Effector memory CD8-positive, alpha-beta T cell (primary cell): ENCODE data around the gene SENP1.

Experiments used
- ATAC-seq: fragments of 150-1000 bp; cut with Tn5 transposase; replicated peaks from 2 replicates; pipeline ENCODE4 v1.10.0; 2021; ENCODE audit warnings: mild to moderate bottlenecking, moderate library complexity
- DNase-seq, 3 experiments: peaks; one replicate each; pipeline ENCODE4 v3.0.0; 2021
- H3K27ac Mint-ChIP-seq, 2 donors: one replicate each; pipeline ENCODE4 v1.8.0; 2022; ENCODE audit warnings: mild to moderate bottlenecking in 2 of 2, mixed read lengths in 2 of 2, moderate library complexity in 2 of 2
- H3K27me3 Mint-ChIP-seq, 2 donors: one replicate each; pipeline ENCODE4 v1.8.0; 2022; ENCODE audit warnings: mixed read lengths in 2 of 2
- H3K36me3 Mint-ChIP-seq: one replicate; pipeline ENCODE4 v1.8.0; 2022; ENCODE audit warnings: mild to moderate bottlenecking, moderate library complexity, mixed read lengths; ENCODE audit not compliant: insufficient read depth
- H3K4me1 Mint-ChIP-seq, 2 donors: one replicate each; pipeline ENCODE4 v1.8.0; 2022; ENCODE audit warnings: low read depth in 2 of 2, mixed read lengths in 2 of 2
- H3K4me3 Mint-ChIP-seq, 2 donors: one replicate each; pipeline ENCODE4 v1.8.0; 2022; ENCODE audit warnings: mild to moderate bottlenecking in 2 of 2, mixed read lengths in 2 of 2, moderate library complexity in 2 of 2
- H3K9me3 Mint-ChIP-seq, 2 donors: one replicate each; pipeline ENCODE4 v1.8.0; 2022; ENCODE audit warnings: mixed read lengths in 2 of 2

SENP1 gene

DNA sequence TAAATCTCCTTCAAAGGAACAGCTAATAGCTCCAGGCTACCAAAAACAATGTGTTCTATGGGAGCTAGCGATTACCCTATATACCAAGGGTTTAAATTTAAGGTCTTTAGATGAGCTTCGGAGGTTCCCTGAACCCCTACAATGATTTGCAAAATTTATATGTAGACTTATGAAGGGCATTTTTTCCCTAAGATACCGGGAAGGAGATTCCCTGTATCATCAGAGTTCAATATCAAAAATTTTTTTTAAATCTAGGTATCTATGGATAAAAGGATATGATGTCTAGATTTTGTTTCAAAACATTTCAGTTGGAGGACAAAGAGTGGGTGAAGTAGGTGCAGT, 83.7 kb downstream of the SENP1 start:
- Mint-ChIP-seq H3K36me3 (peaks cover 3% of the 10 kb centered on the region), H3K9me3 (no peaks in the 10 kb centered on the region), H3K4me1 (no peaks in the 10 kb centered on the region), H3K4me3 (no peak overlapping the region), H3K27ac (no peak overlapping the region), H3K27me3 (peaks cover 65 to 66% of the 10 kb centered on the region in 2 donors)
- ATAC-seq: no peak
- no peak for DNase-seq

DNA sequence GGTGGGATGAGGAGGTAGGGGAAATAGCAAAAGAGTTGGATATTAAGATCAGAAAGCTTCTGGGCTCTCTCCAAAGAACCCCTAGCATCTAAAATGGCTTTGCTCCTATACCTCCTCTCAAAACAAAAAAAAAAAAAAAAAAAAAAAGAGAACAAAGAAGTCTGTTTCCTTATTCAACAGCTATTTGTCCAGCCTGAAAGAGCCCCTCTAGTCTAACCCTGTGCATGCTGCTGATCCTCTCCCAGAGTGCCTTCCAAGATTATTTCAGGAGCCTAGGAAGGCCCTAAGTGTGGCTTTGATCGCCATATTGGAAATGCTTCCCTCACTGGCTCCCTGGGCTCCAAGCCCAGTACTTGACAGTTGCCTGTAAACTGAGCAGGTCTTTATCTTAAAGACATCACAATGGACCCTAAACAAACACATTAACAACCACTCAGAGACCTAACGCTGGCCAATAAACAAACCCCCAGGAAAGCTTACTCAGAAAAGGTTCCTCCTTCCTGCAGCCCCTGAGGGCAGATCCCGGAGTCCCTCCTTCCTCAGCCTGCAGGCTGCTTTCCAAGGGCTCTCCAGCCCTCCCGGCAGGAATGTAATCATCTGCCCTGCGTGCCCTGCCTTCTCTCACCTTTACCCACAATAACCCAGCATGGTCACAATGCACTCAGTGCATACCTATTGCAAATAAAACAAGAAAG, 84.2 kb downstream of the SENP1 start:
- H3K27me3 Mint-ChIP-seq: peaks cover 61 to 68% of the 10 kb centered on the region in 2 donors
- H3K36me3 Mint-ChIP-seq: peaks cover 3% of the 10 kb centered on the region
- ATAC-seq (no peak), DNase-seq (no peak)
- no peaks in the 10 kb centered on the region for H3K4me1 Mint-ChIP-seq
- H3K27ac Mint-ChIP-seq: no peak overlapping the region
- H3K4me3 Mint-ChIP-seq: no peak overlapping the region
- H3K9me3 Mint-ChIP-seq: no peaks in the 10 kb centered on the region

DNA sequence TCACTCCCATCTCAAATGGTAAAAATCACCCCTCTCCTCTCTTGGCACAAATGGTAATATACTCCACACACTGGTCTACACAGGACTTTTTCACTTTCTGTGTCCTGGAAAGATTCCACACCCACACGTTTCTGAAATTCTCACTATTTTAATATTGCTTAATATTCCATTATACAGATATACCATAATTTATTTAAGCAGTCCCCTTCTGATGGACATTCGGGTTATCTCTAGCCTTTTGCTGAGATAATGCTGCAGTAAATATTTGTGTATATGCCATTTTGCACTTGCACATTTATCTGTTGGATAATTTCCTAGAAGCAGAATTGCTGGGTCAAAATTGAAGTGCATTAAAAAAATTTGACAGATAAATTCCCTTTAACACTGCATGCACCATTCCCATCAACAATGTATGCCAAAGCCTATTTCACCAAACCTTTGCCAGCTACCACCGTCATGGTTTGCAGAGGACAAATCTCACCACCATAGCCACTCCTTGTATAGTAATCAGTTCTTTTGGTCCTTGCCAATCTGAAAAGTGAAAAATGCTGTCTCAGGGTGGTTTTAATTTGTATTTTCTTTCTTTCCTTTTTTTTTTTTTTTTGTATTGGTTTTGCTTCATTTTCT, 86.1 kb downstream of the SENP1 start:
- Mint-ChIP-seq H3K9me3 (no peaks in the 10 kb centered on the region), H3K27me3 (peaks cover 52 to 75% of the 10 kb centered on the region in 2 donors), H3K4me3 (no peak overlapping the region), H3K36me3 (peaks cover 3% of the 10 kb centered on the region), H3K4me1 (no peaks in the 10 kb centered on the region), H3K27ac (no peak overlapping the region)
- DNase-seq (no peak), ATAC-seq (no peak)

DNA sequence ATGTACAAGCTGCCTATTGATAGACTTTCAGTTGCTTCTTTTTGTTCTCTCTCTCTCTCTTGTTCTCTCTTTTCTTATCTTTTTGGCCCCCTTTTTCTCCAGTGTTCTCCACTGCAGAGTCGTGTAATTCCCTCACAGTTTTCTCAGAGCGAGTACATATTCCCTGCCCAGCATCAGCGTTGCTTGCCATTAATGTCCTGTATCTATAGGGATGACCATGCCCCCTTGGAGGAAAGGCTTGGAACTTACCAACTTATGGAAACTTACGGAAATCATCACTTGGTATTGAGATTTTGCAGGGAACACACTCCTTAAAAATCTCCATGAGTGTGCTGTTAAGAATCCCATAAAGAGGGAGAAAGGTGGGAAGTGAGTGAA, 87.3 kb downstream of the SENP1 start:
- H3K27ac Mint-ChIP-seq: no peak overlapping the region
- peaks cover 51 to 80% of the 10 kb centered on the region in 2 donors for H3K27me3 Mint-ChIP-seq
- H3K9me3 Mint-ChIP-seq: no peaks in the 10 kb centered on the region
- no peaks in the 10 kb centered on the region for H3K36me3 Mint-ChIP-seq
- ATAC-seq (no peak), DNase-seq (no peak)
- no peaks in the 10 kb centered on the region for H3K4me1 Mint-ChIP-seq
- H3K4me3 Mint-ChIP-seq: no peak overlapping the region

DNA sequence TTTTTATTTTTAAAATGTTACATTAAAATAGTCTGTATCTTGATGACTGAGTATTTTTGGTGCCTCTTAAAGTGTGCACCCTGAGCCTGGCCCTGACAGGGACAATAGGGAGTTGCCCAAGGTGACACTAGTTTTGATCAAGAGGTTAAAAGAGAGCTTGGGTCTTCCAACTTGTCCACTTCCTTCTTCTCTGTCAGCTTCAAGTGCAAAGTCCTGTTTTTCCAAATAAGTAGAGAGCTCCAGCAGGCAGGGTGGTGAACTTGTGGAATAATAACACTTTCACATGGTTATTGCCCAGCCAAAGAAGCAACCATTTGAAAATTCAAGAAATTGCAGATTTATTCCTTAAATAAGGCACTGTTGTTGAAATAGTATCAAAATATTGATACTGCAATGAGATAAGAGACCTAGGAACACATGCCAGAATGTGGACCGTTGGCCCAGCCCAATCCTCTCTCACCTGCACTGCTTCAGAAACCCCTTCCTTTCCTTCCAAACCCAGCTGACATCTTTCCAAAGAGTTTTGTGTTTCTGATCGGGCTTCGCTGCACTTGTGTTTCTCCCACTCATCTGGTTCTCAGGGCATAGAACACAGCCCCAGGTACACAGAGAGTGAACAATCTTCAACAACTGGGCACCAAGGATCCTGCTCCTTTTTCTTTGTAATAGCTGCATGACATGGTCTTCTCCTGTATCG, 87.8 kb downstream of the SENP1 start:
- H3K27ac Mint-ChIP-seq: no peak overlapping the region
- no peak for DNase-seq
- H3K27me3 Mint-ChIP-seq: peaks cover 53 to 82% of the 10 kb centered on the region in 2 donors
- H3K4me1 Mint-ChIP-seq: no peaks in the 10 kb centered on the region
- H3K36me3 Mint-ChIP-seq: no peaks in the 10 kb centered on the region
- H3K4me3 Mint-ChIP-seq: no peak overlapping the region
- no peaks in the 10 kb centered on the region for H3K9me3 Mint-ChIP-seq
- ATAC-seq: no peak

DNA sequence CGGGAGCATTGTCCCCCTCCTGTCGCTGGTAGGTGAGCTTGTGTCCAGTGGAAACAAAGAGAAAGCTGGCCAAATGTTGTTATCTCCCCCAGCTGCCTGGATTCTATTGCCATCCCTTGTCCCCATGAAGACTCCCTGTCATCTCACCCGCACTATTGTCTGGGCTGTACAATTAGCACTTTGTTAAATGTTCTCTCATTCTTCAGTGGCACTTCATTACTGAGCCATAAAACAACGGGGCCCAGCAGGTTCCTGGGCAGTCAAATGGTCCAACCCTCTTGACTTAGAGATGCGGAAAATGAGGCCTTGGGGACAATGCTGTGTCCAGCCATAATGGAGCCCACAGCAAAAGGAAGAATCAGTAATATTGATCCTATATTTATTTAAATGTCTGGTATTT, 88.4 kb downstream of the SENP1 start:
- no peaks in the 10 kb centered on the region for H3K9me3 Mint-ChIP-seq
- no peak for DNase-seq
- no peaks in the 10 kb centered on the region for H3K36me3 Mint-ChIP-seq
- ATAC-seq: no peak
- no peak overlapping the region for H3K27ac Mint-ChIP-seq
- H3K27me3 Mint-ChIP-seq: peaks cover 47 to 82% of the 10 kb centered on the region in 2 donors
- H3K4me1 Mint-ChIP-seq: no peaks in the 10 kb centered on the region
- no peak overlapping the region for H3K4me3 Mint-ChIP-seq

DNA sequence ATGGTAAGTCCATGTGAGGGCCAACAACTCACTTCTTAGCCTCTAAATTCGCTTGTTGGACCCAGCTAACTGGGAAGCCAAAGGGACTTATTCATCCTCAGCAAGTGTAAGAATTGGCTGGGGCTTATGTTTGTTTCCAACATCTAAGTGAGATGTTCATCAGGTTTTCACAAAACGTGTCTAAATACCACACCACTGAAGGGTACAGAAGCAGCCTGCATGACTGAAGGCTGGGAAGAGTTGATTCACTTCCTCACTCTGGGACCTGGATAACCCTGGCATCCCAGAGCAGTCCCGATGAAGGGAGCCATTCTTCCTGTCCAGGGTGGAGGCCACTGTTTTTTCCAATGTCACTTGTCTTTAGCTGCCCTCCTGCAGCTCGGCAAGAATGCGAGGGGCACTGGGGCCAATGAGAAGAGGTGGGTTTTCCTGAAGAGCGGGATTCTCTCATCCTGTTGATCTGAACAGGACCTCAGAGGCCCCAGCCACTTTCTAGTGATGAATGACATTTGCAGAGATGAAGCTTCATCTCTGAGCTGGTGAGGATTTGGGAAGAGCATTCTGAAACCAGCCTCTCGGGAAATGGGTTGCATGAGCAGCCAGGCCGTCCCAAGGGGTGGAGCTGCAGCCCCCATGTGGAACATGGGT, 89.4 kb downstream of the SENP1 start:
- H3K27me3 Mint-ChIP-seq: peaks cover 42 to 81% of the 10 kb centered on the region in 2 donors
- ATAC-seq (no peak), DNase-seq (no peak)
- H3K4me1 Mint-ChIP-seq: no peaks in the 10 kb centered on the region
- no peak overlapping the region for H3K27ac Mint-ChIP-seq
- H3K36me3 Mint-ChIP-seq: no peaks in the 10 kb centered on the region
- H3K4me3 Mint-ChIP-seq: no peak overlapping the region
- H3K9me3 Mint-ChIP-seq: no peaks in the 10 kb centered on the region

DNA sequence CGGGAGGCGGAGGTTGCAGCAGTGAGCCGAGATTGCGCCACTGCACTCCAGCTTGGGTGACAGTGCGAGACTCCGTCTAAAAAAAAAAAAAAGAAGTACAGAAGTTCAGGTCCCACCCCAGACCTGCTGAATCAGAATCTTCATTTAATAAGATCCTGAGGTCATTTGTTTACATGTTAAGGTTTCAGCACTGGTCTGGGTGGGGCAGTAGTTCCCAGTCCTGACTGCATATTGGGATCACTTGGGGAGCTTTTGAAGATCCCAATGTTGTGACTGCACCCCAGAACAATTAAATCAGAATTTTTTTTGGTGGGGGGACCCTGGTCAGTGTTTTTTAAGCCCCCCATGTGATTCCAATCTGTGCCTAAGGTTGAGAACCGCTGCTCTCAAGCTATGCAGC, 89.9 kb downstream of the SENP1 start:
- H3K4me3 Mint-ChIP-seq: no peak overlapping the region
- no peak overlapping the region for H3K27ac Mint-ChIP-seq
- H3K36me3 Mint-ChIP-seq: no peaks in the 10 kb centered on the region
- no peaks in the 10 kb centered on the region for H3K9me3 Mint-ChIP-seq
- no peaks in the 10 kb centered on the region for H3K4me1 Mint-ChIP-seq
- DNase-seq (no peak), ATAC-seq (no peak)
- peaks cover 44 to 81% of the 10 kb centered on the region in 2 donors for H3K27me3 Mint-ChIP-seq

DNA sequence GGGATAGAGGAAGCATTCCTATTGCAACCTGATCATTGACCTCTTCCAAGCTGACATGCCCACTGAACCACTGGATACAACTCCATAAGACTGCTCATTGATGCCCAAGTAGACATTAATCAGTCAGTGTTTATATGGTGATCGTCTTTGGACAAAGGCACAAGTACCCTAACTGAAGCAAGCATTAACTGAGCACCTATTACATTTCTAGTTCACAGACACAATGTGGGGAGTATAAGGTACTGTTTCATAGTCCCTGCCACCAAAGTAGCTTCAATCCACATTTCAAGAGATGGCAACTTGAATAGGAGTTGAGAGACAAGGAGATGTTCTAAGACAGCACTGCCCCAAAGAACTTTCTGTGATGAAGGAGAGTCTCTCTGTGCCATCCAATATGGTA, 90.8 kb downstream of the SENP1 start:
- Mint-ChIP-seq H3K27ac (no peak overlapping the region), H3K36me3 (no peaks in the 10 kb centered on the region), H3K4me3 (no peak overlapping the region), H3K4me1 (no peaks in the 10 kb centered on the region), H3K27me3 (peaks cover 46 to 87% of the 10 kb centered on the region in 2 donors), H3K9me3 (no peaks in the 10 kb centered on the region)
- DNase-seq (no peak), ATAC-seq (no peak)

DNA sequence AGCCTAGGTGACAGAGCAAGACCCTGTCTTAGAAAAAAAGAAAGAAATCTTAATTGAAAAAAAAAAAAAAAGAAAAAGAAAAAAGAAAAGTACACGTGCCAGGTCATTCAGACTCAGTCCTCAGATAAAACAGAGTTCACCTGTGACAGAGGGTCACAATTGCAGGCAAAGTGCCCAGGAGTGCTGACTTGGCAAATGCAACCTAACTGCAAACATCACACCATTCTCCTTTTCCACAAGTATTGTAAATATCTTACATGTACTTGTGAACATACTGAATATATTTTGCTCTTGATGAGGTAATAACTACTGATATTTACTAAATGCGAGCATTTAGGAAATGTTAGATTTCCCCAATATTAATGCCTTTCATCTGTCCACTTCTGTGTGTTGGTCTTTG, 92.6 kb downstream of the SENP1 start:
- H3K36me3 Mint-ChIP-seq: no peaks in the 10 kb centered on the region
- ATAC-seq (no peak), DNase-seq (no peak)
- H3K4me3 Mint-ChIP-seq: no peak overlapping the region
- peaks cover 46 to 88% of the 10 kb centered on the region in 2 donors for H3K27me3 Mint-ChIP-seq
- H3K27ac Mint-ChIP-seq: no peak overlapping the region
- H3K4me1 Mint-ChIP-seq: no peaks in the 10 kb centered on the region
- H3K9me3 Mint-ChIP-seq: no peaks in the 10 kb centered on the region

DNA sequence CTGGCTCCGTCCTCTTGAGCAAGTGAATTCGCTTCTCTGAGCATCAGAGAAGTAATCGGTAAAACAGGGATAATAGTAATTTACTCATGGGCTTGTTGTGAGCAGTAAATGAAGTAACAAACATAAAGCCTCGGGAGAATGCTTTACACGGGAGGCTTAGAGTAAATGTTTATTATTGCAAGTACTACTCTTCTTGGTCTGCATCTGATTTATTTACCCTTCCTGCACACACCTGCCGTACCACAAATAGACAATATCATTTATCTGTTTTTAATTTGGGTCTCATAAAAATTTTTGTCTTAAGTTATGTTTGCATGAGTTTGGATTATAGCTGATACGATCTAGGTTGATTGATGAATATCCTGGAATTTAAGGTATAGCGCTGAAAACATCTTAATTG, 93.8 kb downstream of the SENP1 start:
- no peak overlapping the region for H3K27ac Mint-ChIP-seq
- H3K36me3 Mint-ChIP-seq: no peaks in the 10 kb centered on the region
- H3K9me3 Mint-ChIP-seq: no peaks in the 10 kb centered on the region
- ATAC-seq (no peak), DNase-seq (no peak)
- no peaks in the 10 kb centered on the region for H3K4me1 Mint-ChIP-seq
- no peak overlapping the region for H3K4me3 Mint-ChIP-seq
- H3K27me3 Mint-ChIP-seq: peaks cover 50 to 88% of the 10 kb centered on the region in 2 donors

DNA sequence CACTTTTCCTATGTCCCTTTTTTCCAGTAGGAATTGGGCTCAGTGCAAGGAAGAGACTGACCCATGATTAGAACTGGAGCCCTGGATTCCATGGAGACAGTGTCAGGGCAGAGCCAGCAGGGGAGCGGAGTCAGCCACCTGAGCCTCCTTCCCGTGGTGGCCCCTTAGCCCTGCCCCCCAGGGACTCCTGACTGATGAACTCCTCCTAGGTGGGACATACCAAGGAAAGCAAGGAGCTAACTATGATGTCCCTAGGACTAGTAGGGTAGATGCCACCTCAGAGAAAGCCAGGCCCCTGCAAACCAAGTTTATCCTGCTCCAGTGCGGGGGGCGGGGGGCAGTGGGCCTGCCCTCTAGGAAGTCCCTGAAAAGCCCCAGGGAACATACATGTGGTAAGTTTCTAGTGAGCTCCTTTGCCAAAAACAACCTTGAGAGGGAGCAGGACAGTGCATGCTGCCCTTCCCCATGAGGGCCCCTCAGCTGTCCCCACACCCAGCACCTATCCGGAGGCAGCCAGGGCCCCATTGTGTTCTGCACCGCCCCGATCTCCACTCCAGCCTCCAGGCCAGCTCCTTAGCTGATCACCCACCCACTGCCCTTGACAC, 95.4 kb downstream of the SENP1 start:
- Mint-ChIP-seq H3K4me3 (no peak overlapping the region), H3K36me3 (no peaks in the 10 kb centered on the region)

DNA sequence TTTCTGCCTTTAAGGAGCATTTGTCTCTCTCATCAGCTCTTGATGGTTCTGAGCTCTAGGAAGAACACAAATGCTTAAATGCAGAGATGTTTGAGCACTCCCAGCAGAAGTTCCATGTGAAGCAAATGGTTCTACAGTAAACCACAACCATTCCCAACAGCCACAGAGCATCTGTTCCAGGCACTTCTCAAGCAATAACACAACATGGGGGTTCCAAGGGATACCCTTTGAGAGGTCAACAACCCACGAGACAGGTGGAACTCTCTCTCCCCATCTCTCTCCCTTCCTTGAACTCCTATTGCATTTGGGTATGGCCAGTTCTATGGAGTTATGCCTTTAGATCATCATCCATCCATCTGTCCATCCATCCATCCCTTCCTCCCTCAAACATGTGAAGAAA, 96.4 kb downstream of the SENP1 start:
- no peak for ATAC-seq
- peaks cover 71 to 93% of the 10 kb centered on the region in 2 donors for H3K27me3 Mint-ChIP-seq
- no peaks in the 10 kb centered on the region for H3K36me3 Mint-ChIP-seq
- no peak overlapping the region for H3K4me3 Mint-ChIP-seq
- H3K9me3 Mint-ChIP-seq: no peaks in the 10 kb centered on the region
- DNase-seq: no peak
- H3K27ac Mint-ChIP-seq: no peak overlapping the region
- peaks cover 0 to 2% of the 10 kb centered on the region in 2 donors for H3K4me1 Mint-ChIP-seq

More for the DNA sequence above, 95.4 kb downstream of the SENP1 start:
- Mint-ChIP-seq H3K4me1 (peaks cover 0 to under 1% of the 10 kb centered on the region in 2 donors), H3K27me3 (peaks cover 66 to 93% of the 10 kb centered on the region in 2 donors), H3K9me3 (no peaks in the 10 kb centered on the region), H3K27ac (no peak overlapping the region)
- ATAC-seq (no peak), DNase-seq (no peak)
